WERI-Rb-1 (cell line): ENCODE measurements around the gene ADCK2.
"Not testable (repeated sequence)": the region's sequence is repeated elsewhere in the genome, so short reads cannot be mapped to it uniquely, and the experiment has no call there.

Source experiments
- DNase-seq: peaks from one replicate; pipeline ENCODE4 v3.0.0-alpha.2; 2020
- H3K27ac ChIP-seq: fragments of 250-450 bp; sonication (Bioruptor Pico); 2 replicates; pipeline ENCODE4 v1.5.1; 2020; ENCODE audit warnings: mild to moderate bottlenecking, moderate library complexity
- H3K27me3 ChIP-seq: fragments of 250-450 bp; sonication (Bioruptor Pico); 2 replicates; pipeline ENCODE4 v1.5.1; 2021; ENCODE audit warnings: mild to moderate bottlenecking, low read depth, moderate library complexity; ENCODE audit not compliant: insufficient read depth, severe bottlenecking
- H3K36me3 ChIP-seq: fragments of 250-450 bp; sonication (Bioruptor Pico); 2 replicates; pipeline ENCODE4 v1.5.1; 2020; ENCODE audit warnings: mild to moderate bottlenecking, moderate library complexity
- H3K4me3 ChIP-seq: 2 replicates; pipeline ENCODE4 v1.5.1; 2011; ENCODE audit warnings: low read depth, mild to moderate bottlenecking, control low read depth, low read length
- H3K9me3 ChIP-seq: fragments of 250-450 bp; sonication (Bioruptor Pico); 2 replicates; pipeline ENCODE4 v1.5.1; 2021; ENCODE audit warnings: mild to moderate bottlenecking, moderate library complexity; ENCODE audit not compliant: severe bottlenecking
- CTCF ChIP-seq: IDR thresholded peaks from 2 replicates; pipeline ENCODE4 v1.5.1; 2011; ENCODE audit warnings: low read depth, mild to moderate bottlenecking, control low read depth, inconsistent platforms, low read length

ADCK2 gene

GRCh38 chr7:140707132-140707531, 34.4 kb downstream of the ADCK2 start:
- Histone ChIP-seq H3K27ac (no peak overlapping the region), H3K27me3 (no peaks in the 10 kb centered on the region), H3K36me3 (peaks cover 32% of the 10 kb centered on the region), H3K9me3 (peaks cover 2% of the 10 kb centered on the region), H3K4me3 (no peak overlapping the region)
- no peak for DNase-seq
- TF ChIP-seq CTCF, result no peak

- peaks cover 29% of the 10 kb centered on the region for H3K36me3 ChIP-seq
- not testable (repeated sequence) for H3K27ac ChIP-seq, H3K9me3 ChIP-seq, H3K27me3 ChIP-seq, H3K4me3 ChIP-seq, DNase-seq
These were observed 36.0 kb downstream of the ADCK2 start for GRCh38 chr7:140708764-140709163.

GRCh38 chr7:140712392-140712791, 39.6 kb downstream of the ADCK2 start:
- H3K4me3 ChIP-seq, H3K9me3 ChIP-seq, DNase-seq, H3K36me3 ChIP-seq, H3K27ac ChIP-seq, H3K27me3 ChIP-seq: not testable (repeated sequence)

- no peak overlapping the region for H3K4me3 ChIP-seq
- TF ChIP-seq CTCF, result no peak
- H3K27ac ChIP-seq, result no peak overlapping the region
- H3K9me3 ChIP-seq, result peaks cover 2% of the 10 kb centered on the region
- DNase-seq, result no peak
- H3K27me3 ChIP-seq, result no peaks in the 10 kb centered on the region
- H3K36me3 ChIP-seq, result no peaks in the 10 kb centered on the region
These were observed 41.7 kb downstream of the ADCK2 start for GRCh38 chr7:140714331-140715040.

- no peaks in the 10 kb centered on the region for H3K27me3 ChIP-seq
- H3K36me3 ChIP-seq, result no peaks in the 10 kb centered on the region
- H3K9me3 ChIP-seq, result no peaks in the 10 kb centered on the region
- DNase-seq, result no peak
- no peak for TF ChIP-seq CTCF
- no peak overlapping the region for H3K4me3 ChIP-seq
- no peak overlapping the region for H3K27ac ChIP-seq
These were observed 47.0 kb downstream of the ADCK2 start for GRCh38 chr7:140719721-140720120.

GRCh38 chr7:140722254-140722653, 49.5 kb downstream of the ADCK2 start:
- TF ChIP-seq CTCF, result no peak
- Histone ChIP-seq H3K27ac (no peak overlapping the region), H3K27me3 (no peaks in the 10 kb centered on the region), H3K9me3 (no peaks in the 10 kb centered on the region), H3K36me3 (no peaks in the 10 kb centered on the region; the same call in 1 of the 2 replicates), H3K4me3 (no peak overlapping the region)
- DNase-seq, result no peak

- Histone ChIP-seq H3K27ac (no peak overlapping the region), H3K36me3 (no peaks in the 10 kb centered on the region; the same call in 1 of the 2 replicates), H3K4me3 (no peak overlapping the region), H3K9me3 (no peaks in the 10 kb centered on the region), H3K27me3 (no peaks in the 10 kb centered on the region)
- DNase-seq, result no peak
- no peak for TF ChIP-seq CTCF
These were observed 50.3 kb downstream of the ADCK2 start for GRCh38 chr7:140723006-140723405.
